SH-SY5Y (cell line): ENCODE results near the gene PRR20C.
"Not testable (repeated sequence)": the region's sequence is repeated elsewhere in the genome, so short reads cannot be mapped to it uniquely, and the experiment has no call there.

Source experiments
- GATA2 ChIP-seq: IDR thresholded peaks from 2 replicates; pipeline ENCODE4 v1.6.1; 2011; ENCODE audit warnings: mild to moderate bottlenecking, low read depth, low read length
- GATA3 ChIP-seq: IDR thresholded peaks from 2 replicates; pipeline ENCODE4 v1.6.1; 2011; ENCODE audit warnings: low read depth, mild to moderate bottlenecking, low read length, moderate library complexity

PRR20C gene

DNA sequence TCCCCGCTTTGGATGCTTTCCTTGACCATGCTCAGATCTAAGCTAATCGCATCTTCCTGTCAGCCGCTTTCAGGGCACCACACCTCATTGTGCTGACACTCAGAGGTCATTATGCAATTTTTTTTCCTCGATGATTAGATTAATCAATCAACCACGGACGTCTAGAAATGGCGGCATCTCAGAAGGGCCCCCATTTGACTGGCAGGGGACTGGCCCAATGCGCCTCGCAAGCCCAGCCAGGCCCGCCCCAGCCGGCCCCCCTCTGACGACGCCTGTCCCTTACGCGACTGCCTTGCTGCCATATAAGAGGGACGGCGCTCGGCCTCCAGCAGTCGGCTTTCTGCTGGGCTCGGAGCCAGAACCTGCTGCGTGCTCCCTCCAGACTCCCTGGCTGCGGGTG is at the start of gene PRR20C:
Gene PRR20C (plus strand): TSS at position 301 of the 400 bp plus-strand sequence. CDS start 387 bp downstream, outside the sequence.
- not testable (repeated sequence) for TF ChIP-seq GATA3, GATA2

DNA sequence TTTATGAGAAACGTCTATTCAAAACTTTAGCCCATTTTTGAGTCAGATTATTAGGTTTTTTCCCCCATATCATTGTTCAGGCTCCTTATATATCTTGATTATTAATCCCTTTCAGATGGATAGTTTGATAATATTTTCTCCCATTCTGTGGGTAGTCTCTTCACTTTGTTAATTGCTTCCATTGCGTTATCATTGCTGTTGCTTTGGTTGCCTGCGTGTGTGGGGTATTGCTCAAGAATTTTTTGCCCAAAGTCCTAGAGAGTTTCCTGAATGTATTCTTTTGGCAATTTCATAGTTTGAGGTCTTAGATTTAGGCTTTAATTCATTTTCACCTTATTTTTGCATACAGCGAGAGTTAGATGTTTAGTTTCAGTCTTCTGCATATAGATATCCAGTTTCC is 38.9 kb upstream of the PRR20C start:
- no peak for TF ChIP-seq GATA2
- no peak for TF ChIP-seq GATA3

DNA sequence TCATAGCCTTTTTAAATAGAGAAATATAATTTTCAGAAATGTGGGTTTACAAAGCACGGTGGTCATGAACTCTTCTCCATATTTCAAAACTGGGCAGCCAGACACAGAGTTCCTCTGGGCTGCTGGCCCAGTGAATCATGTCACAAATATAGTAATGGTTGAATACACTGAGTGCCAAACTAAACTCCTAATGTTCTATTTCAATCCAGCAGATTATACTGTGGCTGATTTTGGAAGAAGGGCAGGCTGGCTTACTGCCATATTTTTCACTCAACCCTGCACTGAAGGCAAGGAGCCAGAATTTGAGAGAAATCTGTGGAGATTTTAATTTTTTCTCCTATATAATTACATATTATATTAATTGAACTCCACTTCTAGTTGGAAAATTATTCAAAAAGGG is 30.2 kb upstream of the PRR20C start:
- TF ChIP-seq GATA3 (no peak), GATA2 (no peak)

DNA sequence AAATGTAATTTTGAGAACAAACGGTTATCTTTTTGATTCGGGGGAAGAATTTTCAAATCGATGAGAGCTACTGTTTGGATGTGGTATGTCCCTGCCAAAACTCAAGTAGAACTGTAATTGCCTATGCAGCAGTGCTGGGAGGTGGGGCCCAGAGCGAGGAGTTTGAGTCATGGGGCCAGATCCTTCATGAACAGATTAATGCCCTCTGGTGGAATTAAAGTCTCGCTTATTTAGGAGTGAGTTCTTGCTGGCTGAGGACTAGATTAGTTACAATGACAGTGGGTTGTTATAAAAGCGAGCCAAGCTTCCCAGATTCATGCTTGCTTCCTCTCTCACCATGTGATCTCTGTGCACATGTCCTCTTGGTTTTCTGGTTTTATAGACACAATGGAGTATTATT is 25.0 kb upstream of the PRR20C start:
- TF ChIP-seq GATA3 (no peak), GATA2 (no peak)

DNA sequence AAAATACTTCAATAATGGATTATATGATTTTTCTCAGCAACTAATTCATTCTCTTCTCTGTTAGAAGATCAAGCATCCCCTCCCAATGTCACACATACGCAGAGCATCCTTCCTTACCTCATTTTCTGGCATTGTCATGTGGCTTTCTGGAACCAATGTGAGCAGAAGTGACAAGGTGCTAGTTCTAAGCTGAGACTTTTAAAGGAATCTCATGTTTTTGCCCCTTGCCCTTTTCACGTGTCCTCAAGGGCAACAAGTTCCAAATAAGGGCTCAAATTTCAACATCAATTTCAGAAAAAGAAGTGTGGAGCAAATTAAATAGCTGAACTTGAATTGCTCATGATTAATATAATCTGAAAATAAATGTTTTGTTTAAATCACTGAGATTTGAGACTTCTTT is 17.8 kb upstream of the PRR20C start:
- TF ChIP-seq GATA2, result no peak
- no peak for TF ChIP-seq GATA3

DNA sequence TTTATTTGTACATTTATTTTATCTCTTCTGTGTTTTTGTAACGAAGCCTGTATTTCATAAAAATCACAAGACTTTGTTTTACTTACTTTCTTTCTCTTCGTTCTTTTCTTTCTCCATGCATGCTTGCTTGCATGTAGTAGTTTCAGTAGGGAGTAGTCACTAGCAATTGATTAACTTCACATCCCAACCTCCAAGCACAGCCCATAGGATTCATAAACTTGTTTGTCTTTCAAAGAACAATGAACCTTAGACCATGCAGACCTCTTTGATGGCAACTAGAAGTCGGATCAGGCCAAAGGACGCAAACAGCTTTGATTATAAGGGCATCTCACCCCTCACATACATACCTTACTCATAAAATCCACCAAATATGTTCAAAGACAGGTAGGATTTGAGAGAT is 16.3 kb upstream of the PRR20C start:
- no peak for TF ChIP-seq GATA3
- no peak for TF ChIP-seq GATA2

DNA sequence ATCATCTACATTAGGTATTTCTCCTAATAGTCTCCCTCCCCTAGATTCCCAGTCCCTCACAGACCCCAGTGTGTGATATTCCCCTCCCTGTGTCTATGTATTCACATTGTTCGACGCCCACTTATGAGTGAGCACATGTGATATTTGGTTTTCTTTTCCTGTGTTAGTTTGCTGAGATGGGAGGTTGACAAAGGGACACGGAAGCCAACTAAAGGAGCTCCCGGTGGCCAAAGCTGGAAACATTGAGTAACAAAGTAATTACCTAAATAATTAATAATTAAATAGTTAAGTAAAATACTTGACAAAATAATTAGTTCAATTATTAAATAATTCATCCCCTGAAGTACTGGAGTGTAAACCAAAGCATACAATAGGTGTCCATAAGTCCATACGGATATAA is 14.9 kb upstream of the PRR20C start:
- TF ChIP-seq GATA2 (no peak), GATA3 (no peak)

DNA sequence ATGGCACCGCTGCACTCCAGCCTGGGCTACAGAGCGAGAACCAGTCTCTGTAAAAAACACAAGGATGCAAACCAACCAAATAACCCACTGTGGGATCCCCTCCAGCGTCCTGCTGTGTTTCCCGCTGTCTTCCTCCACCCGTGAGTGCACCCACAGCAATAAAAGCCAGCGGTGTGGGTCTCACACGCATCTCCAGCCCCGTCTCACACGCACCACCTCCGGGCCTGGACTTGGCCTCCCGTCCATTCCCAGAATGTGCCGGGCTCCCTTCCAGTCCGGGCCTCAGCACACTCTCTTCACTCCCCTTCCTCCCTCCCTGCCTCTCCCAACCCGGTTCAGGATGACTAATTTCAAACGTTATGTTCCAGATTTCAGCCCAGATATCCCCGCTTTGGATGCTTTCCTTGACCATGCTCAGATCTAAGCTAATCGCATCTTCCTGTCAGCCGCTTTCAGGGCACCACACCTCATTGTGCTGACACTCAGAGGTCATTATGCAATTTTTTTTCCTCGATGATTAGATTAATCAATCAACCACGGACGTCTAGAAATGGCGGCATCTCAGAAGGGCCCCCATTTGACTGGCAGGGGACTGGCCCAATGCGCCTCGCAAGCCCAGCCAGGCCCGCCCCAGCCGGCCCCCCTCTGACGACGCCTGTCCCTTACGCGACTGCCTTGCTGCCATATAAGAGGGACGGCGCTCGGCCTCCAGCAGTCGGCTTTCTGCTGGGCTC is 13.5 kb upstream of the PRR20C start, which contains the start of gene PRR20A:
Gene PRR20A (plus strand): TSS at position 684 of the 734 bp plus-strand sequence. CDS start 387 bp downstream, outside the sequence.
- not testable (repeated sequence) for TF ChIP-seq GATA2, GATA3

DNA sequence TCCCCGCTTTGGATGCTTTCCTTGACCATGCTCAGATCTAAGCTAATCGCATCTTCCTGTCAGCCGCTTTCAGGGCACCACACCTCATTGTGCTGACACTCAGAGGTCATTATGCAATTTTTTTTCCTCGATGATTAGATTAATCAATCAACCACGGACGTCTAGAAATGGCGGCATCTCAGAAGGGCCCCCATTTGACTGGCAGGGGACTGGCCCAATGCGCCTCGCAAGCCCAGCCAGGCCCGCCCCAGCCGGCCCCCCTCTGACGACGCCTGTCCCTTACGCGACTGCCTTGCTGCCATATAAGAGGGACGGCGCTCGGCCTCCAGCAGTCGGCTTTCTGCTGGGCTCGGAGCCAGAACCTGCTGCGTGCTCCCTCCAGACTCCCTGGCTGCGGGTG is 6.7 kb upstream of the PRR20C start, which contains the start of gene PRR20B:
Gene PRR20B (plus strand): TSS at position 301 of the 400 bp plus-strand sequence. CDS start 387 bp downstream, outside the sequence.
- TF ChIP-seq GATA2, GATA3: not testable (repeated sequence)

DNA sequence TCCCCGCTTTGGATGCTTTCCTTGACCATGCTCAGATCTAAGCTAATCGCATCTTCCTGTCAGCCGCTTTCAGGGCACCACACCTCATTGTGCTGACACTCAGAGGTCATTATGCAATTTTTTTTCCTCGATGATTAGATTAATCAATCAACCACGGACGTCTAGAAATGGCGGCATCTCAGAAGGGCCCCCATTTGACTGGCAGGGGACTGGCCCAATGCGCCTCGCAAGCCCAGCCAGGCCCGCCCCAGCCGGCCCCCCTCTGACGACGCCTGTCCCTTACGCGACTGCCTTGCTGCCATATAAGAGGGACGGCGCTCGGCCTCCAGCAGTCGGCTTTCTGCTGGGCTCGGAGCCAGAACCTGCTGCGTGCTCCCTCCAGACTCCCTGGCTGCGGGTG is 6.5 kb downstream of the PRR20C start, which contains the start of gene PRR20D:
Gene PRR20D (plus strand): TSS at position 301 of the 400 bp plus-strand sequence. CDS start 387 bp downstream, outside the sequence.
- TF ChIP-seq GATA3, GATA2: not testable (repeated sequence)

DNA sequence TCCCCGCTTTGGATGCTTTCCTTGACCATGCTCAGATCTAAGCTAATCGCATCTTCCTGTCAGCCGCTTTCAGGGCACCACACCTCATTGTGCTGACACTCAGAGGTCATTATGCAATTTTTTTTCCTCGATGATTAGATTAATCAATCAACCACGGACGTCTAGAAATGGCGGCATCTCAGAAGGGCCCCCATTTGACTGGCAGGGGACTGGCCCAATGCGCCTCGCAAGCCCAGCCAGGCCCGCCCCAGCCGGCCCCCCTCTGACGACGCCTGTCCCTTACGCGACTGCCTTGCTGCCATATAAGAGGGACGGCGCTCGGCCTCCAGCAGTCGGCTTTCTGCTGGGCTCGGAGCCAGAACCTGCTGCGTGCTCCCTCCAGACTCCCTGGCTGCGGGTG is 13.0 kb downstream of the PRR20C start, which contains the start of gene PRR20E:
Gene PRR20E (plus strand): TSS at position 301 of the 400 bp plus-strand sequence. CDS start 387 bp downstream, outside the sequence.
- not testable (repeated sequence) for TF ChIP-seq GATA2, GATA3

DNA sequence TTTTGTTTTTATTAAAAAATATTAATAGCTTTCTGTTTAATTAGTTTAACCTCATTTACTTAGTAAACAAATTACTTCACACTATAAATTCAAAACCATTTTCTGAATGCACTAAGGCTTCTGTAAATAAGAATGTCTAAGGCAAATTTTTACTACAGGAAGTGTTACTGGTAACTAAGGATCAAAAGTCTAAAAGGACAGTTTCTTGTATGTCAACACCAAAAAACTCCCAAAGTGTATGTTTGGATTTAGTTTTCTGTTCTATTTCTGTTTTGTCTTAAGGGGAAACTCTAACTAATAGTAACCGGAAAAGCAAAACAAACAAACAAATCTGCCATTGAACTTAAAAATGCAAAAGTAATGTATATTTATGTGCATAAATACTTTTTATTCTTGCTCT is 37.8 kb downstream of the PRR20C start:
- no peak for TF ChIP-seq GATA2
- no peak for TF ChIP-seq GATA3
